IMR-90 (cell line): Measurements from ENCODE around the gene CD164L2. TPM values are rescaled to one million over a fixed set of nuclear protein-coding genes. Genes with fewer than 3 reads are reported as not detected.

Experiments used
- ATAC-seq: fragments of 200-7000 bp; cut with Tn5 transposase; 2 replicates; pipeline ENCODE4 v1.9.1; 2020; ENCODE audit warnings: low read depth, mild to moderate bottlenecking, moderate library complexity
- BruUV-seq: library from RNA; stranded (reverse); fragments of 400-500 nt; replicated peaks from 2 replicates; lab custom pipeline; 2021; lab: Mats Ljungman, UMichigan
- CTCF ChIA-PET: fragments of 300-600 bp; formaldehyde crosslinking; extraction: SDS; loops from one replicate; lab custom pipeline; 2021; ENCODE audit warnings: antibody characterized with exemption; lab: Yijun Ruan, JAX
- POLR2A ChIA-PET: fragments of 300-600 bp; sonication (Branson Sonifier 250); formaldehyde crosslinking; loops from one replicate; lab custom pipeline; 2022; ENCODE audit warnings: antibody characterized with exemption; ENCODE audit not compliant: unreplicated experiment; lab: Charles Lee
- DNase-seq: peaks from one replicate; pipeline ENCODE4 v3.0.0; 2013
- H2AFZ ChIP-seq: replicated peaks from 2 replicates; pipeline ENCODE3; 2013; ENCODE audit warnings: low read length, mild to moderate bottlenecking; ENCODE audit not compliant: poor library complexity
- H2AK5ac ChIP-seq: 2 replicates; pipeline ENCODE4 v1.6.1; 2013; ENCODE audit warnings: low read depth, low read length, inconsistent platforms
- H2AK9ac ChIP-seq: replicated peaks from 2 replicates; pipeline ENCODE3; 2013; ENCODE audit warnings: mild to moderate bottlenecking, low read depth, low read length, moderate library complexity; ENCODE audit not compliant: poor library complexity
- H2BK120ac ChIP-seq: 2 replicates; pipeline ENCODE4 v1.6.1; 2013; ENCODE audit warnings: low read depth, low read length, inconsistent platforms
- H2BK15ac ChIP-seq: 3 replicates; pipeline ENCODE4 v1.6.1; 2013; ENCODE audit warnings: low read depth, low read length, inconsistent platforms
- H2BK20ac ChIP-seq: 2 replicates; pipeline ENCODE4 v1.6.1; 2013; ENCODE audit warnings: low read depth, mild to moderate bottlenecking, inconsistent platforms, low read length, moderate library complexity
- H2BK5ac ChIP-seq: 2 replicates; pipeline ENCODE4 v1.6.1; 2013; ENCODE audit warnings: mild to moderate bottlenecking, low read depth, low read length, inconsistent platforms; ENCODE audit not compliant: poor library complexity, severe bottlenecking
- H3K14ac ChIP-seq: replicated peaks from 2 replicates; pipeline ENCODE4 v1.6.1; 2013; ENCODE audit warnings: low read depth, low read length, inconsistent platforms
- H3K18ac ChIP-seq: 2 replicates; pipeline ENCODE4 v1.6.1; 2013; ENCODE audit warnings: low read depth, low read length, control low read depth
- H3K23ac ChIP-seq: 2 replicates; pipeline ENCODE4 v1.6.1; 2013; ENCODE audit warnings: low read depth, low read length, inconsistent platforms
- H3K27ac ChIP-seq: 2 replicates; pipeline ENCODE4 v1.5.1; 2013; ENCODE audit warnings: mild to moderate bottlenecking, control low read depth, low read length; ENCODE audit not compliant: insufficient read depth
- H3K27me3 ChIP-seq: 2 replicates; pipeline ENCODE4 v1.6.1; 2013; ENCODE audit warnings: low read length; ENCODE audit not compliant: control insufficient read depth, insufficient read depth
- H3K36me3 ChIP-seq: 2 replicates; pipeline ENCODE4 v1.6.1; 2013; ENCODE audit warnings: low read length, mixed read lengths; ENCODE audit not compliant: control insufficient read depth, insufficient read depth
- H3K4ac ChIP-seq: 2 replicates; pipeline ENCODE4 v1.6.1; 2013; ENCODE audit warnings: low read depth, low read length, inconsistent platforms
- H3K4me1 ChIP-seq: 2 replicates; pipeline ENCODE4 v1.6.1; 2013; ENCODE audit warnings: low read length, mixed read lengths; ENCODE audit not compliant: control insufficient read depth, insufficient read depth
- H3K4me2 ChIP-seq: 2 replicates; pipeline ENCODE4 v1.6.1; 2013; ENCODE audit warnings: low read depth, mild to moderate bottlenecking, control low read depth, low read length, moderate library complexity
- H3K4me3 ChIP-seq: 2 replicates; pipeline ENCODE4 v1.5.1; 2013; ENCODE audit warnings: low read depth, mild to moderate bottlenecking, control low read depth, low read length, moderate library complexity; ENCODE audit not compliant: insufficient read depth
- H3K56ac ChIP-seq: 2 replicates; pipeline ENCODE4 v1.6.1; 2013; ENCODE audit warnings: low read length, inconsistent platforms; ENCODE audit not compliant: insufficient read depth; ENCODE audit errors: extremely low read depth
- H3K79me1 ChIP-seq, 2 experiments: 2 replicates each; pipeline ENCODE4 v1.6.1; 2013; ENCODE audit warnings: low read length in 2 of 2, inconsistent platforms in 1 of 2, low read depth in 1 of 2
- H3K9ac ChIP-seq: 2 replicates; pipeline ENCODE4 v1.6.1; 2013; ENCODE audit warnings: low read depth, low read length, control low read depth
- H3K9me1 ChIP-seq: 2 replicates; pipeline ENCODE4 v1.6.1; 2013; ENCODE audit warnings: low read length, inconsistent platforms; ENCODE audit not compliant: insufficient read depth
- H3K9me3 ChIP-seq: 2 replicates; pipeline ENCODE4 v1.6.1; 2013; ENCODE audit warnings: low read length; ENCODE audit not compliant: control insufficient read depth, insufficient read depth
- H4K20me1 ChIP-seq: 2 replicates; pipeline ENCODE4 v1.6.1; 2013; ENCODE audit warnings: low read length, inconsistent platforms; ENCODE audit not compliant: insufficient read depth
- H4K5ac ChIP-seq: 2 replicates; pipeline ENCODE4 v1.6.1; 2013; ENCODE audit warnings: mild to moderate bottlenecking, low read depth, low read length, control low read depth
- H4K8ac ChIP-seq, 2 experiments: 2 replicates each; pipeline ENCODE4 v1.6.1; 2013; ENCODE audit warnings: low read depth in 2 of 2, low read length in 2 of 2, control low read depth in 1 of 2, inconsistent platforms in 1 of 2
- H4K91ac ChIP-seq: 2 replicates; pipeline ENCODE4 v1.6.1; 2013; ENCODE audit warnings: low read depth, low read length, inconsistent platforms; ENCODE audit not compliant: insufficient read depth
- BHLHE40 ChIP-seq: fragments of 150-350 bp; IDR thresholded peaks from 2 replicates; pipeline ENCODE4 v1.6.1; 2016; ENCODE audit warnings: mild to moderate bottlenecking, low read depth, low read length
- CEBPB ChIP-seq: IDR thresholded peaks from 2 replicates; pipeline ENCODE4 v1.6.1; 2012; ENCODE audit warnings: low read depth, low read length, improper control_type of control experiment
- CHD1 ChIP-seq: IDR thresholded peaks from 2 replicates; pipeline ENCODE4 v1.6.1; 2012; ENCODE audit warnings: low read depth, low read length, improper control_type of control experiment
- ELK1 ChIP-seq: fragments of 150-350 bp; IDR thresholded peaks from 2 replicates; pipeline ENCODE4 v1.6.1; 2016; ENCODE audit warnings: low read depth, mild to moderate bottlenecking, low read length, moderate library complexity, borderline replicate concordance
- FOS ChIP-seq: fragments of 150-350 bp; IDR thresholded peaks from 2 replicates; pipeline ENCODE4 v1.6.1; 2016; ENCODE audit warnings: low read depth, low read length
- MAZ ChIP-seq: IDR thresholded peaks from 2 replicates; pipeline ENCODE4 v1.6.1; 2012; ENCODE audit warnings: low read depth, mild to moderate bottlenecking, low read length, improper control_type of control experiment, moderate library complexity, borderline replicate concordance
- MXI1 ChIP-seq: IDR thresholded peaks from 2 replicates; pipeline ENCODE4 v1.6.1; 2012; ENCODE audit warnings: low read depth, mild to moderate bottlenecking, low read length, moderate library complexity, borderline replicate concordance
- NFE2L2 ChIP-seq: fragments of 150-350 bp; IDR thresholded peaks from 2 replicates; pipeline ENCODE4 v1.6.1; 2016; ENCODE audit warnings: low read depth, mild to moderate bottlenecking, low read length
- POLR2A ChIP-seq: IDR thresholded peaks from 2 replicates; pipeline ENCODE4 v1.6.1; 2012; ENCODE audit warnings: mild to moderate bottlenecking, low read depth, low read length
- RAD21 ChIP-seq: IDR thresholded peaks from 2 replicates; pipeline ENCODE4 v1.6.1; 2012; ENCODE audit warnings: low read length, improper control_type of control experiment
- RCOR1 ChIP-seq: IDR thresholded peaks from 2 replicates; pipeline ENCODE4 v1.6.1; 2012; ENCODE audit warnings: mild to moderate bottlenecking, low read length, improper control_type of control experiment; ENCODE audit not compliant: insufficient replicate concordance
- SMC3 ChIP-seq: fragments of 150-350 bp; IDR thresholded peaks from 2 replicates; pipeline ENCODE4 v1.6.1; 2016; ENCODE audit warnings: low read depth, mild to moderate bottlenecking, antibody characterized with exemption, low read length, moderate library complexity
- USF2 ChIP-seq: fragments of 150-350 bp; IDR thresholded peaks from 2 replicates; pipeline ENCODE4 v1.6.1; 2017; ENCODE audit warnings: mild to moderate bottlenecking, antibody characterized with exemption, low read length, low read depth
- WGBS, 2 experiments: methylation state at CpG; one replicate each; pipeline versions ENCODE4 v1.1.5 to v1.1.7; 2013; ENCODE audit warnings: missing lambda C conversion rate in 2 of 2; ENCODE audit not compliant: insufficient read length in 1 of 2; ENCODE audit errors: extremely low coverage in 2 of 2; 5-methylcytosine and 5-hydroxymethylcytosine counted together
- dilution Hi-C: fragments of 300-500 bp; cut with HindIII; formaldehyde crosslinking; loops from one replicate; pipeline ENCODE4 v1.14.3; 2018; ENCODE audit warnings: low sequenced_read_pairs; ENCODE audit not compliant: unreplicated experiment
- in situ Hi-C: fragments of 300-500 bp; cut with MboI; formaldehyde crosslinking; loops from 3 replicates; pipeline ENCODE4 v1.14.3; 2019; ENCODE audit warnings: low sequenced_read_pairs, inconsistent platforms, mixed read lengths
- intact Hi-C: fragments of 100-400 bp; cut with micrococcal nuclease; formaldehyde crosslinking; loops from 2 replicates; pipeline ENCODE4 v1.10.0; 2022
- polyA plus RNA-seq, 3 experiments: library from polyadenylated mRNA; depleted of rRNA; stranded (reverse); fragments of >200 nt; gene quantifications; 2 replicates each; pipeline ENCODE4 v1.2.3, GENCODE V29; 2012; ENCODE audit warnings: low replicate concordance in 1 of 3
- total RNA-seq: library from RNA; depleted of rRNA; stranded (reverse); fragments of >200 nt; gene quantifications from 2 replicates; pipeline ENCODE4 v1.2.3, GENCODE V29; 2012

The CD164L2 gene
- total and polyA plus RNA-seq, 2 of the 4 experiments (the other 2 are of a cell fraction) = not detected

- H2BK120ac ChIP-seq = no peak overlapping the region
- ChIA-PET CTCF (interaction anchor here (1.3 kb wide), 1 partner anchor 81 kb away, joined by 3 read pairs; no protein-coding TSS in a partner anchor), POLR2A (no interaction called here)
- no peak overlapping the region for H3K23ac ChIP-seq
- H3K27ac ChIP-seq = no peak overlapping the region
- H2BK15ac ChIP-seq = no peak overlapping the region
- no peaks in the 10 kb centered on the region for H3K4me1 ChIP-seq
- no peak for TF ChIP-seq FOS
- no peak for TF ChIP-seq CEBPB
- no peak for TF ChIP-seq MAZ
- no peak for TF ChIP-seq NFE2L2
- no peak for TF ChIP-seq USF2
- no peak for TF ChIP-seq RAD21
- TF ChIP-seq MXI1 = no peak
- TF ChIP-seq SMC3 = no peak
- TF ChIP-seq ELK1 = no peak
- no peak for TF ChIP-seq RCOR1
- no peak for TF ChIP-seq POLR2A
- TF ChIP-seq CHD1 = no peak
- no peak for TF ChIP-seq BHLHE40
- H4K20me1 ChIP-seq = no peaks in the 10 kb centered on the region; the same call in 1 of the 2 replicates
- no peak overlapping the region for H4K5ac ChIP-seq
- no peak overlapping the region for H3K18ac ChIP-seq
- no peak overlapping the region for H3K4ac ChIP-seq
- in situ Hi-C loops (no loop called here), dilution Hi-C loops (no loop called here), intact Hi-C loops (no loop called here)
- H2AK5ac ChIP-seq = no peak overlapping the region
- H3K36me3 ChIP-seq = no peaks in the 10 kb centered on the region
- H4K8ac ChIP-seq = no peak overlapping the region
- no peaks in the 10 kb centered on the region for H3K9me1 ChIP-seq
- BruUV-seq = no TSS peak
- H2BK5ac ChIP-seq = no peak overlapping the region
- WGBS, 2 experiments = 50% methylated on average over 3 of the region's 18 CpGs; no CpG with 5 or more reads in 1 of the 2 experiments
- no peak overlapping the region for H3K4me2 ChIP-seq
- no peak overlapping the region for H3K14ac ChIP-seq
- H3K9ac ChIP-seq = no peak overlapping the region
- H3K4me3 ChIP-seq = no peak overlapping the region
- no peak overlapping the region for H3K56ac ChIP-seq
- no peak overlapping the region for H2AFZ ChIP-seq
- H4K91ac ChIP-seq = no peak overlapping the region
- H2AK9ac ChIP-seq = no peak overlapping the region
- peaks cover 34% of the 10 kb centered on the region for H3K27me3 ChIP-seq
- H3K79me1 ChIP-seq = no peaks in the 10 kb centered on the region
- H3K9me3 ChIP-seq = no peaks in the 10 kb centered on the region
- no peak for ATAC-seq
- DNase-seq = no peak
- no peak overlapping the region for H2BK20ac ChIP-seq
These were observed 967 bp downstream of the CD164L2 start for GRCh38 chr1:27381969-27382762.
